Measurements from ENCODE around the gene EHBP1L1.

EHBP1L1 gene

DNA sequence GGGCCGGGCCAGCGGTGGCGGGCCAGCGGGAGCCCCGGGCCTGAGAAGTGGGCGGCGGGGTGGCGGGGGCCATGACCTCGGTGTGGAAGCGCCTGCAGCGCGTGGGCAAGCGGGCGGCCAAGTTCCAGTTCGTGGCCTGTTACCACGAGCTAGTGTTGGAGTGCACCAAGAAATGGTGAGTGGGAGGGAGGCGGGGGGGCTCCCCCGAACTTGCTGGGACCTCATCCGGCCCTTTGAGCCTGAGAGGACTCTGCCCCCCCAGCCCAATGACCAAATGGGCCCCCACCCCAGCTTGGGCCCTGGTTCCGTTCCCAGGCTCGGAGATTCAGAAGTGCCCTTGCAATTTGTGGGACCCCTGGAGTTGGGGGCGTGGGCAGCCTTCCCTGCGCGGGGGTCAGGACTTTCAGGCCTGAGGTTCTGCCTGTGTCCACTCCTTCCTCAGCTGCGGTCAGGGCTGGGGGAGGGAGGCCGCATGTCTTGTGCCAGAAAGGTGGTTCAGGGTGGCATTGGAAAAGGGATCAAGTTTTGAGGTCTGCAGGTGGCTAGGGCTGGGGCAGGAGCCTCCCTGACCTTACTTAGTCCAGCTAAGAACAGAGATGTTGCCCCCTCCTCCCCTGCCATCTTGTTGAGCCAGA is 496 bp downstream of the EHBP1L1 start:
- in situ Hi-C loops (cut with HindIII; ENCODE audit: low sequenced_read_pairs) = no loop called here

DNA sequence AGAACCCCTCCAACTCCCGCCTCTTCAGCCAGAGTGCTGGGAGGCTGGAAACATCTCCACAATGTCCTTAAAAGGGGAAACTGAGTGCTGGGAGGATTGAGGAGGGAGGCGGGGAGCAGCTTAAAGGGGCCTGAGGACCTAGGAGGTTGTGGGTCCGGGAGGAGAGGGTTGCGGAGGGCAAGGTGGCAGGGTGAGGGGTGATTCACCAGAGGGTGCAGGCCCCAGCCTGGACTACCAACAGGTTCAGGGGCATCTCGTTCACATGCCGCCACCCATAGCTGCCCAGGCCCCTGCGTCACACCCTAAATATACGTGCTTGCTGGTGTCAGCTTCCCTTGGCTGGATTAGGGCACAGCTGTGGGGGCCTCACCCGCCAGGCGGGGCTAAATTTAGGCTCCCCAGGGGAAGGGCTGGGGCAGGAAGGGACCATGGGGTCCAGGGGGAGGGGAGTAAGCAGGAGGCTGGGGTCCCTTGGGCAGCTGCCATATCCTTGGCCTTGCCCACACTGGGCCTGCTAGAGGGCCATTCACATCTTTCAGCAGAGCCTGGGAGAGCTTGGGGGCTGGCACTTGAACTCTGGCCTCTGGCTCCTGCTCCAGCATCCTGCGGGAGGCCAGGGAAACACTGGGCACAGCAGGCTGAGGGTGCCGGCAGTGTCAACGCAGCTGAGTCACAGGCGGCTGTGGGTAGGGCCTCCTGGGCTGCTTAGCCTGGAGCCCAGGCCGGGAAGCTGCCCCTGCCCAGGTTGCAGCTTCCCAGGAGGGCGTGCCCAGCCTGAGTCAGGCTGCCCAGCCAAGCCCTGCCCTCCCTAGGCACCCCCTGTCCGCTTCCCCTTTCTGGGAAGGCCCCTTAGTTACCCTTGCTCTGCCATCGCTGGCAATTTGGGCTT is 1.3 kb downstream of the EHBP1L1 start:
- in situ Hi-C loops (cut with HindIII; ENCODE audit: low sequenced_read_pairs) = no loop called here

DNA sequence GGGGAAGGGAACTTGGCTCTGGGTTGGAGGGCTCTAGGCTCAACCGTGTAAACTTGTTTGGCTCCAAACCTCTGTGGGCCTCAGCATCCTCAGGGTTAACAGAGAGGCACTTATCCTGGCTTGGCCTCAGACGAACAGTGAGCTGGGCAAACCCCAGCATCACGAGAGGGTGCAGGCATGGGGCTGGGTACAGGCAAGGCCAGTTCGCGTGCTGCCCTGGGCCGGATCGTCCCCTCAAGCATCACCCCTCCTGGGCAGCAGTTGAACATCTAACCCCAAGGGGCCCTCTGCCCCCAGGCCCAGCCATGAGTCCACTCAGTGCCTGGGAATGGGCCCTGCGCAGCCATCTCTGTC is 1.9 kb downstream of the EHBP1L1 start:
- in situ Hi-C loops (cut with HindIII; ENCODE audit: low sequenced_read_pairs) = no loop called here

DNA sequence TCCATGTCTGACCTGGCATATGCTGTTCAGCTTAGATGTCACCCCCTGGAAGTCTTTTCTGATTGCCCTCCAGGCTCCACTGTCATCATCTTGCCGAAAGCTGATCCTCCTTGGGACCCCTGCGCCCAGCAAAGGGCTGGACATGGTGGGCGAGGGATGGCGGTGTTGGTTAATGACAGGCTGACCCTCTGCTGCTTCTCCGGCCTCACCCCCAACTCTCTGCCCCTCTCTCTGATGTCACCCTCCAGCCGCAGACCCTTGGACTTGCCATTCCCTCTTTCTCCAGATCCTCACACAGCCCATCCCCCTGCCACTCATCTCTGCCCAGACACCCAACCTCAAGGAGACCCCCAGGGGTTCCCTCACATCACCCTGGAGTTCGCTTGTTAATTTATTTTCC is 2.3 kb downstream of the EHBP1L1 start:
- in situ Hi-C loops (cut with HindIII; ENCODE audit: low sequenced_read_pairs) = no loop called here

DNA sequence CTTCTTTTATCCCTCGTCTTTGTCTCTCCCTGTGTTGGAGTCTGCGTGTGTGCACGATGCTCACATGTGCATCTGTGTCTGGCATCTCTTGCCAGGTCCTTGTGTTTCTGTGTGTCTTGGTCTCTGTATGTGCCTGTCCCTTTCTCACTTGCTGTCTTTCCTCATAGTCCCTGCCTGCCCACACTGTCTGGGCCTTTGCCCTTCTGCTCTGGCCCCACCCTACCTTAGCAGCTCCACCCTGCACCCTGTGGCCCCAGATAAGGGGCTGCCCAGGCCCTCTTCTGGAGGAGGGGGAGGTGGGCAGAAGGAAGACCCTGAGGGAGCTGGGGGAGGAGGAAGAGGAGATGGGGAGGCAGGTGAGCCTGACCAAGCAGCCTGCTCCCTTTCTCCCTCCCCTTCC is 2.8 kb downstream of the EHBP1L1 start:
- in situ Hi-C loops (cut with HindIII; ENCODE audit: low sequenced_read_pairs) = no loop called here

DNA sequence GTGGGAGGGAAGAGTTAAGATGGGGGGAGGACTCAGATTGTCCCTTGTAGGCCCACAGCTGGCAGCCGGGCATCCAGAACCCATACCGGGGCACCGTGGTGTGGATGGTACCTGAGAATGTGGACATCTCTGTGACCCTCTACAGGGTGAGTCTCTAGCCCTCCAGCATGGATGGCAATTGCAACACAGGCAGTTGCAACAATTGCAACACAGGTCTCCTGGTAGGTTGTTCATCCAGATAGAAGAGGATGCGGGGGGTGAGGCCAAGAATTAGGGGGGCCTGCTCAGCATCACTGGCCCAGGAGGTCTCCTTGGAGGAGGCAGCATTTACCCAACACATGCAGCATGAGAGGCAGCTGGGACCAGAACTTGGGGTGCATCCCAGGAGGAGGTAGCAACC is 3.4 kb downstream of the EHBP1L1 start:
- in situ Hi-C loops (cut with HindIII; ENCODE audit: low sequenced_read_pairs) = no loop called here

DNA sequence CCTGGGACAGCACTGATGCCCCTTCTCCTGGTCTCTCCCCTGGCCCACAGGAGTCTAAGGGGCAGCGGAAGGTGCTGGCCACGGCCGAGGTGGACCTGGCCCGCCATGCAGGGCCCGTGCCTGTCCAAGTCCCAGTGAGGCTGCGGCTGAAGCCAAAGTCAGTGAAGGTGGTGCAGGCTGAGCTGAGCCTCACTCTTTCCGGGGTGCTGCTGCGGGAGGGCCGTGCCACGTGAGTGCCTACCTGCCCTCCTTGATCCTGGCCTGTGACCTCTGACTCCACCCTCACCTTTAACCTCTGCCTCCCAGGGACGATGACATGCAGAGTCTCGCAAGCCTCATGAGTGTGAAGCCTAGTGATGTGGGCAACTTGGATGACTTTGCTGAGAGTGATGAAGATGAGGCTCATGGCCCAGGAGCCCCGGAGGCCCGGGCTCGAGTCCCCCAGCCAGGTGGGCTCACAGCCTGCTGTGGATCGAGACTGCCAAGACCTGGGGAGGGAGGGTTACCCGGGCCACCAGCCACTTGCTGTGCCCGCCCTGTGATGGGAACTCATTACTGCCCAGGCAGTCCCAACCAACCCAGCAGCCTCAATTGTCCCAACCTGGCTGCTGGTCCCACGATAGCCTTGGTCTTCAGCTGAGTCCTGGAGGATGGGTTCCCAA is 4.3 kb downstream of the EHBP1L1 start:
- in situ Hi-C loops (cut with HindIII; ENCODE audit: low sequenced_read_pairs) = no loop called here

DNA sequence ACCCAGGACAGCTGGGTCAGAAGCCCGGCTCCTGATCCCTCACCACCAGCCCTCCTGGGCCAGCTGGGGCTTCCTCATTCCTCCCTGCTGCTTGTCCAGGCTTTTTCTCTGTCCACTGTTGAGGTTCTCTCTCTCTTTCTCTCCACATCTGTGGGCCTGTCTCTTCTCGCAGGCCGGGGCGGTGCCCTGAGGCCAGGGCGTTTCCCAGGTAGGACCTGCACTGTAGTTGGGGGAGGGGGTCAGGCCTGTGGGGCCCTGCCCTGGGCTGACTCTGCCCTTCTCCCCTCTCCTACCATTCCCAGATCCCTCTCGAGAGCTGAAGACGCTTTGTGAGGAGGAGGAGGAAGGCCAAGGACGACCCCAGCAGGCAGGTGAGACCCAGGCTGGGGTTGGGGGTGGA is 4.9 kb downstream of the EHBP1L1 start:
- in situ Hi-C loops (cut with HindIII; ENCODE audit: low sequenced_read_pairs) = no loop called here

DNA sequence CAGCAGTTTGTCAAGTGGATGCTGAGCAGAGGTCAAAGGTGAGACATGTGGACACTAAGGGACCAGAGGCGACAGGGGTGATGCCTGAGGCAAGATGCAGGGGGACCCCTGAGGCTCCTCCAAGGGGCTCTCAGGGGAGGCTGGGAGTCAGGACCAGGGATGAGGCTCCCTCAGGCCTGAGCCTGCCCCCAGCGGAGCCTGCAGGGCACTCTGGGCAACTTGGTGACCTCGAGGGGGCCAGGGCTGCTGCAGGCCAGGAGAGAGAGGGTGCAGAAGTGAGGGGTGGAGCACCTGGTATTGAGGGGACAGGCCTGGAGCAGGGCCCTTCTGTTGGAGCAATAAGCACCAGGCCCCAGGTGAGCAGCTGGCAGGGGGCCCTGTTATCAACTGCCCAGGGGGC is 6.1 kb downstream of the EHBP1L1 start:
- in situ Hi-C loops (cut with HindIII; ENCODE audit: low sequenced_read_pairs) = no loop called here

DNA sequence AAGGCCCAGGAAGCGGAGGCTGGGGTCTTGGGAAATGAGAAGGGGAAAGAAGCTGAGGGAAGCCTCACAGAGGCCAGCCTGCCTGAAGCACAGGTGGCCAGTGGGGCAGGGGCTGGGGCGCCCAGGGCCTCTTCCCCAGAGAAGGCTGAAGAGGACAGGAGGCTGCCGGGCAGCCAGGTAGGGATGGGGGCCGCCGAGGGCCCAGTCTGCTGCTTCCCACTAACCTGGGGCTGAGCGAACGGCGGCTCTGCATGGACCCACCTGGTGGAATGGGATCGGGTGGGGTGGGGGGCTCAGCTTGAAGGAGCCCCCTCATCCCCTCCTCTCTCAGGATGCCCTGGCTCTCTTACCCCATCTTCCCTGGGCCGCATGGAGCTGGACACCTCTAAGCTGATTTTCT is 7.7 kb downstream of the EHBP1L1 start:
- in situ Hi-C loops (cut with HindIII; ENCODE audit: low sequenced_read_pairs) = no loop called here

DNA sequence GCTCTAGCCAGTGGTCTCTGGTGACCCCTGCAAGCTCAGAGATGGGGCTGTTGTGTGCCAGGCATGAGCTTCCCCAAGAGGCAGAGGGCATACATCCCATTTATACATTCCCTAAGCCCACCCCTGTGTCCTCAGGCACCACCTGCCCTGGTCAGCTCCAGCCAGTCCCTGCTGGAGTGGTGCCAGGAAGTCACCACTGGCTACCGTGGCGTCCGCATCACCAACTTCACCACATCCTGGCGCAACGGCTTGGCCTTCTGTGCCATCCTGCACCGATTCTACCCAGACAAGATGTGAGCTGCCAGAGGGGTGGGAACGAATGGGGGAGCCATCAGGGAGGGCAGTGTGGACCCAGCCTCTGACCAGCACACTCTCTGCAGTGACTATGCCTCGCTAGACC is 8.3 kb downstream of the EHBP1L1 start:
- in situ Hi-C loops (cut with HindIII; ENCODE audit: low sequenced_read_pairs) = no loop called here

DNA sequence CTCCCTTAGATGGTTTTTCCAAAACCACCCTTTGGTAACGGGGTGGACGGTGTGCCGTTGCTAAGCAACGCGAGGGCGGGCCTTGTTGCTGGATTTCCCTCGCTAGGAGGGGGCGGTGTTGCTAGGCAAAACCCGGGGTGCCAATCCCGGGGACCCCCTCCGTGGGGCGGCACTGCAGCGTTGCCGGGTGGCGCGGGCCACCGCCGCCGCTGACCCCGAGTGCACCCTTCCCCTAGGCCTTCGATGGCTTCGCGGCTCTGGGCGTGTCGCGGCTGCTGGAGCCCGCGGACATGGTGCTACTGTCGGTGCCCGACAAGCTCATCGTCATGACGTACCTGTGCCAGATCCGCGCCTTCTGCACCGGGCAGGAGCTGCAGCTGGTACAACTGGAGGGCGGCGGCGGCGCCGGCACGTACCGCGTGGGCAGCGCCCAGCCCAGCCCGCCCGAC is 8.9 kb downstream of the EHBP1L1 start:
- in situ Hi-C loops (cut with HindIII; ENCODE audit: low sequenced_read_pairs) = no loop called here

DNA sequence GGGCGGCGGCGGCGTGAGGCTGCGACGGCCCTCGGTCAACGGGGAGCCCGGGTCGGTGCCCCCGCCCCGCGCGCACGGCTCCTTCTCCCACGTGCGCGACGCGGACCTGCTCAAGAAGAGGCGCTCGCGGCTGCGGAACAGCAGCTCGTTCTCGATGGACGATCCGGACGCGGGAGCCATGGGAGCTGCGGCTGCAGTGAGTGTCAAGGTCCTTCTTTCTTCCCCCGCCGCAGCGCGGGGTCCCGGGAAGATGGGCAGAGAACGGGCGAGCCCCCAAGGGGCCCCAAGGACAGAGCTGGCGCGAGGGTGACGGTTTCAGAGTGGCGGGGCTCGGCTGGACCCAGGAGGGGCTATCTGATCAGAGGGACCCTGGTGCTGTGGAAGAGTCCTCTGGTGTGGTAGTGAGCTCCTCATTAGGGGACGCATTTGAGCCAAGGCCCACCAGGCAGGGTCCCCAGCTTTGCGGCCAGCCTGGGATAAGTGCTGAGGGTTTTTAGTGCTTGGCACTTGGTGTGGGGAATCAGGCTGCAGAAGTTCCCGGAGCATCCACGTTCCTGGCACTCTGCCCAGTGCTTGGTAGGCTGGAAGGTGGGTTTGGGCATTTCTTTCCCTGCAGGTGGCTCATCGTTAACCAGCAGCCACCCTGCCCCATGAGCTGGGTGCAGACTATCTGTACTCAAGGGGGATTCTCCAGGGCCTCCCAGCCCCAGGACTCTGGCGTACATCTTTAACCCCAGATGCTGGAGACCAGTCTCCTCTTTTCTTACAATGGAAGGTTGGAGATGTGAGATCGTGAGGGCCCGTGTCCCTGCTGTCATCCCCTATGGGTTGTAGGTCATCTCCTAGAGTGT is 9.8 kb downstream of the EHBP1L1 start:
- in situ Hi-C loops (cut with HindIII; ENCODE audit: low sequenced_read_pairs) = no loop called here

DNA sequence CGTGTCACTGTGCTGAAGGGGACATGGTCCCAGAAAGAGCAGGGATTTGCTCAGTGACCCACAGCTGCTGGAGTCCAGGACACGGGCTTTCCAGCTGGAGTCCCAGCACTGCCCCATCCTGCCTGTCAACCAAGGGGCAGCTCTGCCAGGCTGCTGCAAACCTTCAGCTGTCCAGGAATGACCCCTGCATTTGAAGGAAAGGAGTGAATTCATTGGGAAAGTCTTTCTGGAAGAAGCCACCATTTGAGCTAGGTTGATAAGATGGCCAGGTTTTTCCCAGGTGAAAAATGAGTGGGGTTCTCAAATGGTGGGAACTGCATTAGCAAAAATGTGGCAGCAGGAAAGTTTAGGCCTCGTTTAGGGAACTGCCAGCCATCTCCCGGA is 10.4 kb downstream of the EHBP1L1 start:
- in situ Hi-C loops (cut with HindIII; ENCODE audit: low sequenced_read_pairs) = no loop called here

DNA sequence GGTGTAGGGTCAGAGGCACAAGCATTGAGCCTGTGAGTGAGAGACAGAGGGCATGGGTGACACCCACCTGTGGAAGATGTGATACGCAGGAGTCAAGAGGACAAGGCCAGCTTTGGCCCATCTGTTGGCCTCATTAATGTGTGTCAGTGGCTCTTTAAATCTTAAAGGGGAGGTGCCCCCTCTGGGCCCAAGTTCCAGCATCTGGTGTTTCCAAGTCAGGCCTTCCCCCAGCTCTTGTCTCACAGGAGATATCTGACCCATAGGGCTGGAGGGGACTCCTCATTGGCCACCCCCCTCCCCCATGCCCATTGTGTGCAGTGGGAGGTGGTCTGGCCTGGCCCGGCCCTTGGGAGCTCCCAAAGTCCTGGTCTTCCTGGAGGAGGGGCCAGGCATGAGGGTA is 10.8 kb downstream of the EHBP1L1 start:
- in situ Hi-C loops (cut with HindIII; ENCODE audit: low sequenced_read_pairs) = no loop called here

DNA sequence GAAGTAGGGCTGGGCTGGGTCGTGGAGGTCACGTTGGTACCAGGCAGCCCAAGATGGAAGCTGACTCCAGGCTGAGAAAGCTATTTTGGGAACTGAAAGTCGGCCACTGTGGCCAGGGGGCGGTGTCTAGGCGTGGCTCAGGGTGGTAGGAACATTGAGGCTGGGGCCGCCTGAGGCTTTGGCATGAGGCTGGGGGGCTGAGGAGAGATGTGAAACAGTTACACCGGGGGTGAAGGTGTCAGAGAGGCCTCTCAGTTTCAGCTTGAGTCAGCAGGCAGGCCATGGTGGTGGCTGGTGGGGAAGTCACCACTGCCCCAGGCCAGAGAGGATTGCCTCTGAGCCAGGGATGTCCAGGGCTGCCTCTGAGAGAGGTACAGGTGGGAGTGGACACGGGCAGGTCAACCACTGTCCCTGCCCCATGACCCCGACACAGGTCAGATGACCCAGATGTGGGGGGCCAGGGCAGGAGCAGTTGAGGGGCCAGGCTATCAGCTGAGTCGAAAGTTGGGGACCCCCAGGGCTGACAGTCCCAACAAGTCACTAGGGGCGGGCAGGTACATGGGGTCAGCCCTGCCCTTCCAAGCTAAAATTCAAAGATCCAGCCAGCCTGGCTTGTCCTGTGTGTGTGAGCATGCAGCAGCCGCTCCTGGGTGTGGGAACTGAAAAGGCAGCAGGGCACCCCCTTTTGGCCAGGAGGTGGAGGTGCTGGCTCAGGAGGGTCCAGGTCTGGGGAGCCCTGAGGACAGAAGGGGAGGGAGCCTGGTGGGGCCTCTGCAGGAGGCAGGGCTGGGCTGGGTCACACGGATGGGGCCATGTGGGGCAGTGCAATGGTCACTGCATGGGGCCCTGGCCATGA is 12.6 kb downstream of the EHBP1L1 start:
- in situ Hi-C loops (cut with HindIII; ENCODE audit: low sequenced_read_pairs) = no loop called here

DNA sequence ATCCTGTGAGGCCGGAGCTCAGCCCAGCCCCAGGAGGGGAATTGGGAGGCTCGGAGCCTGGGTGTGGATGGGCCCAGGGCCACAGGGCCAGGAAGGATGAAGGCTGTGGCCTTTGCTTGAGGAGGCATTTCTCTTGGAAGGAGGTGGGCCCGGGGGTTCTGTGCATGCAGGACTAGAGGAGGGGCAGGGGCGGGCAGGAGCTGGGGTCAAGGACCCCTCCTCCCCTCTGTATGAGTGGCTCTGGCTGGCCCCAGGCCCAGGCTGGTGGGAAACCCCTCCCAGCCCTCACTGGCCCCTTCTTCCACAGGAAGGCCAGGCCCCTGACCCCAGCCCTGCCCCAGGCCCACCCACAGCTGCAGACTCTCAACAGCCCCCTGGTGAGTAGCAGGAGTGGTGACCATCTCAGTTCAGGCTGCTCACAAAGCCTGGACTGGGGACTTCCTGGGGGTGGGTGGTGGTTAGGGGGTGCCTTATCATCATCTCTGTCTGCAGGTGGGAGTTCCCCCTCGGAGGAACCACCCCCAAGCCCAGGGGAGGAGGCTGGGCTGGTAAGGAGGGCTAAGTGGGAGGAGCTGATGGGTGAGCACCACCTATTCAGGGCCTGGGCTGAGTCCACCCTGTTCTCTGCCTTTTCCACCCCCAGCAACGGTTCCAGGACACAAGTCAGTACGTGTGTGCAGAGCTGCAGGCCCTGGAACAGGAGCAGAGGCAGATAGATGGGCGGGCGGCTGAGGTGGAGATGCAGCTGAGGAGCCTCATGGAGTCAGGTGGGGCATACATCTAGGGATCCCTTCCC is 13.8 kb downstream of the EHBP1L1 start:
- in situ Hi-C loops (cut with HindIII; ENCODE audit: low sequenced_read_pairs) = no loop called here

DNA sequence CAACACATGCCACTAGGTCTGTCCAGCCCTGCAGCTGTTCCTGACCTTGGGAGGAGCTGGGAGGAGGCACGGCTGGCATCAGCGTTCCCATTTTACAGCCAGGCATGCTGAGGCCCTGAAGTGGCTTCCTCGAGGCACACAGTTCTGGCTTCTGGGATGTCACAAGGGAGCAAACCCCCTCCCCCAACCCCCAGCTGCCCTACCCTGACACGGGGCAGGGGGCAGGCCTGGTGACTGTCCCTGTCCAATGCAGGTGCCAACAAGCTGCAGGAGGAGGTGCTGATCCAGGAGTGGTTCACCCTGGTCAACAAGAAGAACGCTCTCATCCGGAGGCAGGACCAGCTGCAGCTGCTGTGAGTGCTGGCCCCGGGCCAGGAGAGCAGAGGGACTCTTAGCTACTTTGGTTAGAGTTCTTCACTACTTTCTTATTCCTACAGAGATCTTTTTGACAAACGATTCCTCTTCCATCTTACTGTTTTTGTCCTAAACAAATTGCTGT is 14.4 kb downstream of the EHBP1L1 start:
- in situ Hi-C loops (cut with HindIII; ENCODE audit: low sequenced_read_pairs) = no loop called here

Data from endothelial cell of hepatic sinusoid (primary cell).